CD4-positive, alpha-beta T cell treated with Interleukin-4 for 1 hour (primary cell): ENCODE measurements around the gene RIPOR3.

Source experiments
- DNase-seq, 2 donors: peaks; one replicate each; pipeline ENCODE4 v3.0.0-alpha.2; 2020 to 2022

RIPOR3 gene

DNA sequence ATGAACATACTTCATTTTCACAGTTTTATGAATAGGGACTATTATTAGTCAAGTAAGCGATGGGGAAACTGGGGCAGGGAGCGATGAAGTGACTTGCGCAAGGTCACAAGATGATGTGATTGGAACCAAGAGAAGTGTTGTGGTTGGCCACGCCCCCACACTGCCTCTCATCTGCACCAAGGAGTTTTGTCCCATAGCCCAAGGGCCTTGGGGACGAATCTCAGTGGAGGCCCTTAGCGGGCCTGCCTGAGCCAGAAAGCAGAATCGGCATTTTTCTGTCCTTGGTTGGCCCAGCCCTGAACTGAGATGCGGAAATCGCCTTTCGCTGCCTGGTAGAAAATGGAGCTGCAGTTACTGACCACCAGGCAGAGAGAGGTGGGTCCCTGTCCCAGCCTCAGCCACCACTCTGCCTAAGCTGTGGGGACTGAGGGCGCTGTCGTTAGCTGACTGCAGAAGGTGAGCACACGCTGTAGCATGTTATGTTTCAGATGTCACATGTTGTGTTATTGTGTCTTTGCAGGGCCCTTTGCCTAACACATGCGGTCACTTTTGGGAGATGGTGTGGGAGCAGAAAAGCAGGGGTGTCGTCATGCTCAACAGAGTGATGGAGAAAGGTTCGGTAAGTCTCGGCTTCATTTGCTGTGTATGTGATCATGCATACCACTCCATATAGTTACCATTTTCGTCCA, 123.3 kb downstream of the RIPOR3 start:
- no peak for DNase-seq

DNA sequence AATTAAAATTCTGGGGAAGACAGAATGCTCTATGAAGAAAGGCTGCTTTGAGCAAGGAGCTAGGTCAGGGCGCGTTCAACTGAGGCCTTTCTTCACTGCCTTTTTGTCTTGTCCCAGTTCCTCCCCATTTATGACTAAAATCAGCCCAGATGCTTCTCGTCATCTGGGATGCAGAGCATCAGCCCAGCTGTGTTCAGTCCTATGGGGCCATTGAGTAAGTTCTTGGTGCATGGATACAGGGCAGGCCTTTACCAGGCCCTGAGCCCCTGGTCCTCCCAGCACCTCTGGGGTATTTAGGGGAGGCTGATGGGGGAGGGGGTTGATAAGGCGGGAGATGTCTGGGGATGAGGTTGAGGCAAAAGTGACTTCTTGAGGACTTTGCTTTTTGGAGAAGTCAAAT, 125.5 kb downstream of the RIPOR3 start:
- DNase-seq = no peak

DNA sequence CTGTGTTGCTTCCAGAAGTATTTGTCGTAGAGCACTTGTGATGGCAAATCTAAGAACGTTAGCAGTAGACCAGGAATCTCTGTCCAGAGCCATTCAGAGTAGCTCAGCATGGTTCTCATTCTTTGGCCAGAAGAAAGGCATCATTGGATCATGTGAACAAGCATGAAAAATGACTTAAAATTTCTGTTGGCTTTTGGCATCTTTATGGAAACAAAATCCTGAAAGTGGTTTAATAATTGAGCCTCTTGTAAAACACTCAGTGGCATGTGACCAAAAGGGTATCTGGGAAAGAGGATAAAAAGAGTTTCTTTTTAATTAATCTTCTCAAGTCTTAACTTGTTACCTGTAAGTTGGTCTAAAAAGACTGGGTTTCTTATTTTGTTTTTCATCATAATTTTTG, 126.0 kb downstream of the RIPOR3 start:
- DNase-seq = no peak

DNA sequence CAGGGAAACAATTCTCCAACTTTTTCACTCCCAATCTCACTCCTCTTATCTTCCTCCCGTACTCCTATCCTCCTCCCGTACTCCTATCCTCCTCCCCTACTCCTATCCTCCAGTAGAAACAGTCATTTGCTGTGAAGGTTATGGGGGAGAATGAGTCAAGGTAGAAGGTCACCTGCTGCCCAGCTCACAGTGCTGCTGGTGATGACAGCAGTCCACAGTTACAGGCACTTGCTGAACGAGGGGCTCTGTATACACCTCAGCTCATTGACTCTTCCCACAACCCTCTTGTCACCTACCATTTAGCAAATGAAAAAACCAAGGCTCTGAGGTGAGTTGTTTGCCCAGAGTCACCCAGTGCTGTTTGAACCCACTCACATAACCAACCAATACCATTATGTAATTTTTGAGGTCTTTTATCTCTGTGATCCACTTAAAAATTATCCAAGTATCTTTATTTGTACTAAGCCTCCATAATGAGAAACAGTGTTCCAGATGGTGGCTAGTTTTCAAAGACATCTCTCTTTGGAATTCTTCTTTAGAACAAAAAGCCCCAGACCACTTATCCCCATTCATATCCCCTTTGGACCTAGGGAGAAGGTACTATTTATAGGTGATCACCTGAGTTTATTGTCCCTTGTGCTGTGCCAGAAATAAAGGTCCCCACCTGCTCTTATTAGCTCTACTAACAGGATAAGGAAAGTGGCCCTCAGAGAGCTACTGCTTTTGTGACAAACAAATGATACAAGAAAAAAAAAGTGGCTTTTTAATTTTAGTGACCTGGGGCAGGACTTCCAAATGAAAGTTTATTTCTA, 128.0 kb downstream of the RIPOR3 start:
- no peak for DNase-seq

DNA sequence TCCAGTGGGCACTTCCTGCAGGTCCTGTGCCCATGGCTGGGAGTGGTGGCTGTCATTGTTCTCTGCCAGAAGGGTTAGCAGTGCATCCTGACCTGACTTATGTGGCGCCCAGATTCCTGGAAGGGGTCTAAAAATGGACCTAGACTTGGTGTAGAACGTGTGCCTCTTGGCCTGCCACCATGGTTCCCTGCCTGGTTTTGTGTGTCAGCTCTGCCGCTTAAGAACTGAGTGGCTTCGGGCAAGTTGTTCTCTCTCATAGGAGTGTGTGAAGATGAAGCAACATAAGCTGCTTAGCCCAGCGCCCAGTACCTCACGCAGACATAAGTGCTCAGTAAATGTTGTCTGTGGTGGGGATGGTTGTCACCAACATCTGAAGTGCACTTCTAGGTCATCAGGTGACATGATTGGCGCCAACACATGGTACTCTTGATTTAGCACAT, 129.1 kb downstream of the RIPOR3 start:
- no peak for DNase-seq

DNA sequence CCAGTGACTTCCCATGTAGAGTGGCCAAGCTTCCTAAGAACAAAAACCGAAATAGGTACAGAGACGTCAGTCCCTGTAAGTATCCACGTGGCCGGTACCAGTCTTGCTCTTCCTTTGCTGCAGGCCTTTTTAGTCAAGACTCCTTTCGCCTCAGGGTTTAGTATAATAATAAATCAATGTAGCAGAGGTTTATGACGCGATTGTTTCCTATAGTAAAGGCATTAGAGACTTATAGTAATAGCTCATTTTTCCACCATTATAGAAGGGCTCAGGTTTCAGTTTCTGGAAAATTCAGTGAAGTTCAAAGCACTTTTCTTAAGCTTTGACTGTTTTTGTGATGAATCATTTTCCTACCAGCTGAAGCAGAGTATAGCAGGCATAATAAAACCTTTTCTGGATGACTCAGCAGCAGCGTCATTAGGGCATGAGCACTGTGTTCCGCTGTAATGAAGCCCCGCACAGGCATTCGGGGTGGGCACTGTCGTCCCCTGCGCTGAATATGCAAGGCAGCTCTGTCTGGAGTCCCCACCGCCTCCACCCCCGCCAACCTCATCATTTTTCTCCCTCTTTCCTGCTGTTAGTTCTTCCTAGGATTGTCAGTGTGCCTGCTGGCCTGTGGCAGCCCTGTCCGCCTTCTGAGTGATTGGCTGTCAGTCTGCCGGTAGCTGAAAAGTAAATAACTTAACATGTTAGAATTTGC, 129.8 kb downstream of the RIPOR3 start:
- no peak for DNase-seq

DNA sequence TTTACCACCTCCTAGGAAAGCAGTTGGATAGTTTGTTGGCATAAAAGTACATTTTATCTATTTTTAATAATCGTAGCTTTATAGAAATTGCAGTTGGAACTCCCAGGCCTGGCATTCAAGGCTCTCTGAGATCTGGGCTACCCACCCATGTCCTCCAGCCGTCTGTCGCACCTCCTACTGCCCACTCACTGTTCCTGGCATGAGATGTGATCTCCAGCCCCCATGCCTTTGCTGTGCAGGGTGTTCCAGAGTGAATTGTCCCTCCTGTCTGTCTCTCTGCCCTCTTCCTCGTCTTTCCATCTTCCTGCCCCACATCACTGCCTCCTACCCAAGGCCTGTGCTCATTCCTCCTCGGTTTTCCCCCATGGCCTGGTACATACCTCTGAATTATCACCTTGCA, 130.5 kb downstream of the RIPOR3 start:
- no peak for DNase-seq

DNA sequence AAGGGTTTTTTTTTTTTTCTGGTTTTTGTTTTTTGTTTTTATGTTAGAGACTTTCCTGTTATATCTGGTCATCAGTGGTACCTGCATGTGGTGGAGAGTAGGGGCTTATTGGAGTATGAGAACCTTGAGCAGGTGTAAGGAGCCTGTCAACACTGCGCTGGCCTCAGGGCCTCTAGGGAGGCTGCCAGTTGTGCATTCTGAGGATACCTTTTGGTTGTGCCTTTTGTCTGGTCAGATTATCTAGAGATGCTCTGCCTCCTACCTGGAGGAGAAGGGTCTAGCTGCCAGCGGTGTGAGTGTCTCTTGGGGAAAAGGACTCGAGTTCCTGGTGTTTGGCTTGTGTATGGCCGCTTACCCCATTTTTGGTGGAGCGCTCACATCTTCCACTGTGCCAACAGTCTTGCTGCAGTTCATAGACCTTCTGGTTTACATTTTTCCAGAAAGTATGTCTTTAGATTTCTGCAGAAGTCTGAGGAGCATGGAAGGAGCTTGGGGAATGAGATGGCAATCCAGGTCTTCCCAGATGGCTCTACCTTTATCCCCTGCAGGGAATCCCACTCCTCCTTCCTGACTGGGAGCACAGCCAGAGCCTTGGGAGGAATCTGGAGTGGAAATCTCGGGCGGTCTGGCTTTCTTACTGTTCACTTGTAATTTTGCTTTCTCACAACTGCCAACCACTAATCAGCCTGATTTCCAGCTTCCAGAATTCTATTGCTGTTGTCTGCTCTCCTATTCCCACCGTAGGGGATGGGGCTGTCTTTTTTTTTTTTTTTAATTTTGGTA, 131.3 kb downstream of the RIPOR3 start:
- DNase-seq = no peak

DNA sequence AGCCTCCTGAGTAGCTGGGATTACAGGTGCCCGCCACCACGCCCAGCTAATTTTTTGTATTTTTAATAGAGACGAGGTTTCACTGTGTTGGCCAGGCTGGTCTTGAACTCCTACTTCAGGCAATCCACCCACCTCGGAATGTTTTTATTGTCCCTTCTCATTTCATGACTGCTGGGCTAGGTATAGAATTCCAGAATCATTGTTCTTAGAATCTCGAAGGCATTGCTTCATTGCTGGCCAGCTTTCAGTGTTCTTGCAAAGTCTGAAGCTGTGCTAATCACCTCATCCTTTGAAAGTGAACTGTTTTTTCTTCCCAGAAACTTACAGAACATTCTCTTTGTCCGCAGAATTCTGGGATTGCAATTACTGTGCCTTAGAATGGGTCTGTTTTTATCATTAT, 132.2 kb downstream of the RIPOR3 start:
- DNase-seq = no peak

DNA sequence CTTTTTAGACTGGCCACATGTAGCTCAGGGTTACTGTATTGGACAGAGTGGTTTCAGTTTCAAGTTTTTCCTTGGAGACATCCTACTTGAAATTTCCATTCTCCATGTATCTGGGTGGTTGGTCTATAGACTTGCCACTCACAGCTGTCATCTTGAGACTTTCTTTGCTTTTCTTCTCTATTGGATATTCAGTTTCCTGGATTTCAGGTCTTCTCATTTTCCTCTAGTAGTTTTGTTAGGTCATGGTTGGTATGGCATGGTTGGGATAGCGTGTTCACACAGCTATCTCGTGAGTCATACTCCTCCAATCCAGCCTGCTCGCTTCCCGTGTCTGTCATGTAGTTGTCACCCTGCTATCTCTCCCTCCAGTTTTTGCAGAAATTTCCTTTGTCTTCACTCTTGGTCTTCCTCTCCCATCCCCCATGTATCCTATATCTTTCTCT, 132.8 kb downstream of the RIPOR3 start:
- DNase-seq = no peak

DNA sequence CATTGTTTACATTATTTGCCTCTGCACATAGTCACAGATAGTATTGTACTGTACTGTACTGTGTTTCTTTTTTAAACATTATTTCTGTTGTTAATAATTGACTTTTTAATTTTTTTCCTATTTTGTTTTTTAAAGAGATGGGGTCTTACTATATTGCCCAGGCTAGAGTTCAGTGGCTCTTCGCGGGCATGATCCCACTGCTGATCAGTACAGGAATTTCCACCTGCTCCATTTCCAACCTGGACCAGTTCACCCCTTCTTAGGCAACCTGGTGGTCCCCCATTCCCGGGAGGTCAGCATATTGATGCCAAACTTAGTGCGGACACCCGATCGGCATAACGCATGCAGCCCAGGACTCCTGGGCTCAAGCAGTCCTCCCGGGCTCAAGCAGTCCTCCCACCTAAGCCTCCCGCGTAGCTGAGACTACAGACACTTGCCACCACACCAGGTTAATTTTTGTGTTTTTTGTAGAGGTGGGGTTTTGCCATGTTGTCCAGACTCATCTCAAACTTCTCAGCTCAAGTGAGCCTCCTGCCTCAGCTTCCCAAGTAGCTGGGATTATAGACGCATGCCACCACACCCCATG, 133.7 kb downstream of the RIPOR3 start:
- DNase-seq = no peak

DNA sequence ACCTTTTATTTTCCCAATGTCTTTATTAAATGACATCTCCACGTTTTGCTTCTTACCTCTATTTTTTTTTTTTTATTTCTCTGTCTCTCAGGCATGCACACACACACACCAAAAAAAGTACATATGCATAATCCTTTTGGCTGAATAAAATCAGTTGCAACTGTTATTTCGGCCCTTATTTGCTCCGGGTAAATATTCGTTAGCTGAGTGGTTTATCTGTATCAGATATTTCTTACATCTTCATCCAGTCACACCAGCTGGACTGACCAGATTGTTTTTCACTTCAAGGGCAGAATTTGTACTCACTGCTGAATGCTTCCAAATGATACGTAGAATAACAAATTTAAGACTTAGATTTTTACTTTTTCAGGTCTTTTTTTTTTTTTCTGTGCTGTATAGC, 135.7 kb downstream of the RIPOR3 start:
- no peak for DNase-seq

DNA sequence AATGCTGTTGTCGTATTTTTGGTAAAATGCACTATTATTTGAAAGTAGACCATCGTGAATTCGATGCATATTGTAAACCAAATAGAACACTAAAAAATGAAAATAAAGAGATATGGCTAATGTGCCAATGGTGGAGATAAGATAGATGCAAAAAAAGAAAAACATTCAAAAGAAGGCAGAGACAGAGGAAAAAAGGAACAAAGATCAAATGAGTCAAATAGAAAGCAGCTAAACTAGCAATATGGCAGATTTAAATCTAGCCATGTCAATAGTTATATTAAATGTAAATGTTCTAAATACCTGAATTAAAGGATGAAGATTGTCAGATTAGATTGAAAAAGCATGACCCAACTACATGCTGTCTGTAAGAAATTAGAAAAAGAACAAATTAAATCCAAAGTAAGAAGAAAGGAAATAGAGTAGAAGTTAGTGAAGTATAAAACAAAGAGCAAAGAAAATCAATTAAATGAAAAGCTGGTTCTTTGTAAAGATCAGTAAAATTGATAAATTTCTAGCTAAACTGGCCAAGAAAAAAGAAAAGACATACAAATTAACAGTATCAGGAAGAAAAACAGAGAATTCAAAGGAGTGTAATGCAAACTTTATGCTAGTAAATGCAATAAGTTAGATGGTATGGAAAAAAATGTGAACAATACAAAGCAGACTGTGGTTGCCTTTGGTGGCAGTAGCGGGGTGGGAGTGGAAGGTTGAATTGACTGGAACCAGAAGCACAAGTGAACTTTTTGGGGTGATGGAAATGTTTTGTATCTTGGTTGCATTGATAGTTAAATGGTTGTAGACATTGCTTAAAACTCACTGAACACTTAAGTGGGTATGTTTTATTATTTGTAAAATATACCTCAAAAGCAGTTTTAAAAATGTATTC, 136.4 kb downstream of the RIPOR3 start:
- no peak for DNase-seq

DNA sequence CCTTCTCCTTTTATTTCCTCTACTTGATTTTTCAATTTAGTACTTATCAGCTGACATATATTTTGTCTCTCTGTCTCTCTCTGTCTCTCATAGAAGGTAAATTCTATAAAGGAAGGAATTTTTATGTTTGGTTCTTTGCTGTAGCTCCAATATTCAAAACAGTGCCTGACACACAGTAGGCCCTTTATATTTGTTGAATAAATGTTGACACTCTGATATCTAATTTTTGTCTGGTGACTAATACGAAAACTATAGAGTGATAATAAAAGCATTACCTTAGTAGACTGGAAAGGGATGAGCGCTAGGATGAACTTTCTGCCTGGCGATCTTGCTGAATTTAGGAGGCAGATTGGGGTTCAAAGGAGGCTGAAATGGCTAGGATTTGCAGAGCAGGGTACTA, 138.4 kb downstream of the RIPOR3 start:
- no peak for DNase-seq

DNA sequence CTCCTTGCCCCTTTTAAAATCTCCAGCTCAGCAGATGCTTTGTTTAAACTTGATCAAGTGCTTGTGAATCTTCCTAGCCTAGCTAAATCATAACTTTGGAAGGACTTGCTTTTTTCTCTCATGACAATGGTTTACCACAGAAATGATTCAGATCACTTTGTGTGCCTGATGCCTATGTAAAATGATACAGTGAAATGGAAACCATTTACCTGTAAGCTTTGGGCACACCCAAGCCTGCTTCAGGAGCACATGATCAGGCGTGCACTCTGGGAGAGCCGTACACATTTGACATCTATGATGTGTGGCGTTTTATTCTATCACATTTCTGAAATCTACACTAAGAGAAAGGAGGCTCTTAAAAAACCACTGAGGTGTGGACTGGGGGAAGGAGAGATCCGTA, 140.1 kb downstream of the RIPOR3 start:
- DNase-seq = no peak

DNA sequence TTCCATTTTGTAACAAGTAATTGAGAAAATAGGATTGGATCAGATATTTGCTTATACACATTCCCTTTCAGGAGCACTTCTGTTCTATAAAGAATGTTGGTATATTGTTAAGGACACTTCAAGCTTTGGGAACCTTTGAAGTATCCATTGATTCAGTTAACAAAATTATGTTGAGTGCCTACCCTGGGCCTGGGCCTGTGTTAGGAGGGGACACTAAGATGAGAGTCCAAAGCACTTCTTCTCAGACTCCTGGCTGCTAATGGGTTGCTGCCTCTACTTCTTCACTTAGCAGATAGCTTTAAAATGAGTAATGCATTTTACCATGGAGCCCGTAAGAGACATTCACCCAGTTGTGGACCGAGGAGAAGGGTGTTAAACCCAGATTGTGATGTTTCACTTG, 140.8 kb downstream of the RIPOR3 start:
- no peak for DNase-seq

DNA sequence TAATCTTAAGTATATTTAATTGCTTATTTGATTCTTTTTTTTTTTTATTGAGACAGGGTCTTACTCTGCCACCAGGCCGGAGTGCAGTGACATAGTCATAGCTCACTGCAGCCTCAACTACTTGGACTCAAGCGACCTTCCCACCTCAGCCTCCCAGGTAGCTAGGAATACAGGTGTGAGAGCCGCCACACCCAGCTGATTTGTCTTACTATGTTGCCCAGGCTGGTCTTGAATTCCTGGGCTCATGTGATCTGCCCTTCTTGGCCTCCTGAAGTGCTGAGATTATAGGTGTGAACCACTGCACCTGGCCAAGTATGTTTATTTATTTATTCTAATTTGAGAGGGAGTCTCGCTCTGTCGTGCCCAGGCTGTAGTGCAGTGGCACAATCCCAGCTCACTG, 142.9 kb downstream of the RIPOR3 start:
- DNase-seq = no peak

DNA sequence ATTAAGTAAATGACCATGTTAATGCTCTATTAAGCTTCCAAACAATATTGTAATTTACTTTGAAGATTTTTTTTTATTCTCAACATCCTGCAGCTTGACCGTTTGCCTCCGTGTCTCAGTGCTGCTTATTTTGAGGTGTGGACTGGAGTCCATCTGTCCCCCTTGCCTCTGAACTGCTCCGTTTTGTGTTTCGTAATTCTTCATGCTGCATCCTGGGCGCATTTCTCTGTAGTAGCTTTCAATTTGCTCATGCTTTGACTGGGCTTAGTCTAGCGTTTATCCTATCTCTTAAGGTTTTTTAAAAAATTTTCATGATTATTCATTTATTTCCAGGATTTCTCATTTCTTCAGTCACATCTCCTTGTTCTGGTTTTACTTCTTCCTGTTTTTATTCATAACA, 143.4 kb downstream of the RIPOR3 start:
- no peak for DNase-seq

DNA sequence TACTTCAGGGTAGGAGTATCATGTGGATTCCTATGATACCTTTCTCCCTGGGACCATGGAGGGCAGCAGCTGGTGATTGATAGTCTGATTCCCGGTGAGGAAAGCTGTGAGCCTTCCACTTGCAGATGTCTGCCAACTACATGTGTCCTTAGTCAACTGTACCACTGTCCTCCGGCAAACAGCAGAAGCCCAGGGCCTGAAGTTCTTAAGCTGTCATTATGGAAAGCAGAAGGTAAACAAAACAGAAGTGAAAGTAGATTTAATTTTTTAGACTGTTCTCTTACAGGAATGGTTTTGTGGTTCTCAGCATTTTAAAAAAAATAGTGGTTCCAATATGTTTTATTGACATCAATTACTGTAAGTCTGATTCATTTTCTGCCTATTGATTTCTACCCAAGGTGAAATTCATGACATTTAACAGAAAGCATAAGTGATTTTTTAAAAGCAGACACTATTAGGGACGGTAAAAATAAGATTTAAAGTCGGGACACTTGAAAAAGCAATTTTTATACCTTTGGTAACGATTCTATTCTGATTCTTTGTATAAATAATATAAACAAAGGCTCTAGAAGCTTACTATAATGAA, 144.5 kb downstream of the RIPOR3 start:
- DNase-seq = peak; percentile 27 to 28

DNA sequence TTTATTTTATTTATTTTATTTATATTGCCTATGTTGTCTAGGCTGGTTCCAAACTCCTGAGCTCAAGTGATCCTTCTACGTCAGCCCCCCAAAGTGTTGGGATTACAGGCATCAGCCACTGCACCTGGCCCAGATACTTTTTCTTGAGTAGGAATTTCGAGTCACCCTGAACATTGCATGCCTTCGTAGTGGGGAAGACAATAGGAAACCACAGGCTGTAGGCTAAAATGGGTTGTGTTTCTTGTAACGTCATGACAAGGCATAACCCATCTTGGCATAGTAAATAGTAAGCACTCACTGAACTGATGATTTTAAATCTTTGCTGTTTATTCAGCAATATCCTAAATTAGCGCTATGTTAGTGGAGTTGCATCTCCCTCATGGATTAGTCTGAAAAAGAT, 146.2 kb downstream of the RIPOR3 start:
- DNase-seq = no peak

DNA sequence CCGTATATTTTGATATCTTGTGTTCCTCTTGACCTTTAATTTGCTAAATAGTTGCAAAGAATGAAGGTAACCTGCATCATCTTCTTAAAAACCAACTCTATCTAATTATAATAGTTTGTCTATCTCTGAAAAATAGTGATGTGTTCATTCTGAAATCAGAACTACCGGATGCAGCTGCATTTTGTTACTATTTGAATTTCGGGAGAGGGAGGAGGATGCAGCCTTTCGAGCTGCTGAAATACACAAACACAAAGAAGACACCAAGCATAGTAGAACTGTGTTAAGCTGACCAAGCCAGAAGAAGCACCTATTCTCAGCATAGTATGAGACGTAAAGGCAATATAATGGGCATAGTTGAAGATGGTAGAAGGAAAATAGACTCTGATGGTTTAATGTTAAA, 148.0 kb downstream of the RIPOR3 start:
- no peak for DNase-seq
